H1 (cell line): Measurements from ENCODE around the gene C10orf95. TPM values are rescaled to one million over a fixed set of nuclear protein-coding genes. Genes with fewer than 3 reads are reported as not detected.
A peak's percentile ranks its signal among the peaks of the same experiment; 100 is the strongest.

ENCODE experiments used
- CTCF ChIA-PET: fragments of 300-600 bp; sonication (Branson Sonifier 250); formaldehyde crosslinking; loops from one replicate; lab custom pipeline; 2021; ENCODE audit not compliant: partially characterized antibody; lab: Charles Lee
- POLR2A ChIA-PET: fragments of 300-600 bp; sonication (Branson Sonifier 250); formaldehyde crosslinking; loops from one replicate; lab custom pipeline; 2021; ENCODE audit warnings: inconsistent platforms; ENCODE audit not compliant: partially characterized antibody; lab: Charles Lee
- DNase-seq, 2 experiments: peaks; one replicate each; pipeline versions ENCODE4 v3.0.0 to v3.0.0-alpha.2; 2010 to 2022; ENCODE audit warnings: low spot score in 2 of 2, low read depth in 1 of 2, mixed read lengths in 1 of 2
- FAIRE-seq: peaks from 2 replicates; lab custom pipeline; 2011; peaks lifted over from hg19 to GRCh38; lab: Jason Lieb, UNC
- H2AFZ ChIP-seq: 2 replicates; pipeline ENCODE4 v1.8.1; 2012; ENCODE audit warnings: low read length, inconsistent platforms
- H2AK5ac ChIP-seq: 2 replicates; pipeline ENCODE4 v1.6.1; 2013; ENCODE audit warnings: low read depth, low read length
- H2BK120ac ChIP-seq: replicated peaks from 2 replicates; pipeline ENCODE3; 2013; ENCODE audit warnings: low read depth, low read length, inconsistent platforms
- H2BK12ac ChIP-seq: 2 replicates; pipeline ENCODE4 v1.6.1; 2013; ENCODE audit warnings: low read depth, low read length
- H2BK15ac ChIP-seq: 2 replicates; pipeline ENCODE4 v1.6.1; 2013; ENCODE audit warnings: low read length
- H2BK20ac ChIP-seq: 2 replicates; pipeline ENCODE4 v1.6.1; 2013; ENCODE audit warnings: low read length
- H2BK5ac ChIP-seq: 2 replicates; pipeline ENCODE4 v1.6.1; 2013; ENCODE audit warnings: low read depth, low read length
- H3K14ac ChIP-seq: 2 replicates; pipeline ENCODE4 v1.6.1; 2013; ENCODE audit warnings: inconsistent platforms; ENCODE audit not compliant: insufficient read length
- H3K18ac ChIP-seq: 2 replicates; pipeline ENCODE4 v1.6.1; 2013; ENCODE audit warnings: low read length; ENCODE audit errors: extremely low read depth
- H3K23ac ChIP-seq: 2 replicates; pipeline ENCODE4 v1.6.1; 2013; ENCODE audit warnings: inconsistent platforms; ENCODE audit not compliant: insufficient read length
- H3K23me2 ChIP-seq: 2 replicates; pipeline ENCODE4 v1.6.1; 2013; ENCODE audit warnings: low read depth, low read length
- H3K27ac ChIP-seq: 2 replicates; pipeline ENCODE4 v1.6.1; 2011; ENCODE audit warnings: low read depth, low read length, inconsistent platforms
- H3K27me3 ChIP-seq, 4 experiments: replicated peaks in 1 of 4; 1 replicate in 1 of 4; 2 replicates in 3 of 4; pipeline versions ENCODE4 v1.6.1 to v1.8.1; 2011 to 2013; ENCODE audit warnings: low read length in 3 of 4, mild to moderate bottlenecking in 3 of 4, inconsistent platforms in 2 of 4, mixed read lengths in 2 of 4, moderate library complexity in 1 of 4; ENCODE audit not compliant: control insufficient read depth in 3 of 4, insufficient read depth in 3 of 4; ENCODE audit errors: extremely low read depth in 1 of 4
- H3K36me3 ChIP-seq, 4 experiments: 2 replicates each; pipeline versions ENCODE4 v1.6.1 to v1.8.1; 2011 to 2013; ENCODE audit warnings: mild to moderate bottlenecking in 4 of 4, low read length in 3 of 4, moderate library complexity in 2 of 4, control low read depth in 1 of 4, inconsistent platforms in 1 of 4; ENCODE audit not compliant: insufficient read depth in 4 of 4, control insufficient read depth in 2 of 4
- H3K4ac ChIP-seq: replicated peaks from 2 replicates; pipeline ENCODE3; 2013; ENCODE audit warnings: low read length, low read depth, mixed read lengths, inconsistent platforms; ENCODE audit not compliant: insufficient read length
- H3K4me1 ChIP-seq, 4 experiments: replicated peaks in 1 of 4; 1 replicate in 1 of 4; 2 replicates in 3 of 4; pipeline versions ENCODE4 v1.6.1 to v1.8.1; 2011 to 2013; ENCODE audit warnings: low read length in 3 of 4, inconsistent platforms in 2 of 4, mixed read lengths in 1 of 4; ENCODE audit not compliant: insufficient read depth in 4 of 4, control insufficient read depth in 3 of 4
- H3K4me2 ChIP-seq, 2 experiments: 2 replicates each; pipeline versions ENCODE4 v1.6.1 to v1.8.1; 2011 to 2013; ENCODE audit warnings: low read depth in 2 of 2, low read length in 2 of 2, control low read depth in 1 of 2, inconsistent platforms in 1 of 2, mild to moderate bottlenecking in 1 of 2; ENCODE audit not compliant: insufficient read depth in 1 of 2
- H3K4me3 ChIP-seq, 4 experiments: fragments of 200-600, 300-600 bp in 1 of 4; sonication (generic), shearing (Covaris generic), sonication (Bioruptor Twin) in 1 of 4; 2 replicates each; pipeline versions ENCODE4 v1.5.1 to v1.8.1; 2011 to 2016; ENCODE audit warnings: low read length in 4 of 4, low read depth in 3 of 4, control low read depth in 2 of 4, inconsistent platforms in 2 of 4, mild to moderate bottlenecking in 2 of 4, mixed read lengths in 1 of 4, moderate library complexity in 1 of 4; ENCODE audit not compliant: insufficient read depth in 2 of 4; ENCODE audit errors: extremely low read depth in 1 of 4
- H3K56ac ChIP-seq: replicated peaks from 2 replicates; pipeline ENCODE3; 2013; ENCODE audit warnings: low read depth, mild to moderate bottlenecking, mixed read lengths, low read length, inconsistent platforms; ENCODE audit not compliant: insufficient read length
- H3K79me1 ChIP-seq: 2 replicates; pipeline ENCODE4 v1.6.1; 2013; ENCODE audit warnings: low read depth, low read length, control low read depth
- H3K79me2 ChIP-seq, 2 experiments: 2 replicates each; pipeline versions ENCODE4 v1.6.1 to v1.8.1; 2012 to 2013; ENCODE audit warnings: low read length in 2 of 2, mild to moderate bottlenecking in 2 of 2, inconsistent platforms in 1 of 2; ENCODE audit not compliant: insufficient read depth in 2 of 2, control insufficient read depth in 1 of 2
- H3K9ac ChIP-seq, 4 experiments: replicated peaks in 1 of 4; 1 replicate in 1 of 4; 2 replicates in 3 of 4; pipeline versions ENCODE4 v1.6.1 to v1.8.1; 2011 to 2013; ENCODE audit warnings: low read depth in 3 of 4, low read length in 3 of 4, control low read depth in 2 of 4, mild to moderate bottlenecking in 2 of 4, moderate library complexity in 2 of 4, inconsistent platforms in 1 of 4; ENCODE audit errors: extremely low read depth in 1 of 4
- H3K9me3 ChIP-seq, 2 experiments: 2 replicates each; pipeline versions ENCODE4 v1.6.1 to v1.8.1; 2012 to 2013; ENCODE audit warnings: mild to moderate bottlenecking in 2 of 2, moderate library complexity in 2 of 2, control low read depth in 1 of 2, inconsistent platforms in 1 of 2, low read depth in 1 of 2, low read length in 1 of 2, mixed read lengths in 1 of 2; ENCODE audit not compliant: insufficient read depth in 2 of 2
- H4K20me1 ChIP-seq, 2 experiments: replicated peaks in 1 of 2; 2 replicates each; pipeline versions ENCODE3 to v1.8.1; 2011 to 2013; ENCODE audit warnings: inconsistent platforms in 2 of 2, low read length in 2 of 2, mild to moderate bottlenecking in 1 of 2; ENCODE audit not compliant: insufficient read depth in 2 of 2, control insufficient read depth in 1 of 2
- H4K5ac ChIP-seq: 2 replicates; pipeline ENCODE4 v1.6.1; 2013; ENCODE audit warnings: low read length, low read depth, mixed read lengths, inconsistent platforms; ENCODE audit not compliant: insufficient read length
- H4K8ac ChIP-seq: 2 replicates; pipeline ENCODE4 v1.8.0; 2013; ENCODE audit warnings: mild to moderate bottlenecking, moderate library complexity, low read length, inconsistent platforms; ENCODE audit not compliant: insufficient read depth; ENCODE audit errors: extremely low read depth
- H4K91ac ChIP-seq: replicated peaks from 2 replicates; pipeline ENCODE3; 2013; ENCODE audit warnings: low read length, mixed read lengths, inconsistent platforms; ENCODE audit not compliant: insufficient read length
- EGR1 ChIP-seq: IDR thresholded peaks from 2 replicates; pipeline ENCODE4 v1.6.1; 2011; ENCODE audit warnings: low read depth, low read length, borderline replicate concordance
- EZH2 ChIP-seq: fragments of 200-600 bp; sonication (generic); IDR thresholded peaks from 2 replicates; pipeline ENCODE4 v1.7.1; 2012; ENCODE audit warnings: low read depth, mild to moderate bottlenecking, moderate library complexity, low read length, inconsistent platforms; ENCODE audit not compliant: severe bottlenecking
- JUN ChIP-seq: IDR thresholded peaks from 2 replicates; pipeline ENCODE4 v1.6.1; 2011; ENCODE audit warnings: low read depth, mild to moderate bottlenecking, improper control_type of control experiment, low read length
- SP2 ChIP-seq: IDR thresholded peaks from 2 replicates; pipeline ENCODE4 v1.6.1; 2012; ENCODE audit warnings: mild to moderate bottlenecking, low read length, inconsistent platforms
- WGBS, 2 experiments: shearing (Covaris generic) in 1 of 2; methylation state at CpG; one replicate each; pipeline versions ENCODE4 v1.1.6 to v1.1.7; 2013 to 2015; ENCODE audit warnings: low lambda C conversion rate in 2 of 2, mixed read lengths in 2 of 2, inconsistent platforms in 1 of 2, low coverage in 1 of 2, missing lambda C conversion rate in 1 of 2; ENCODE audit not compliant: insufficient replicate concordance in 2 of 2, insufficient coverage in 1 of 2, insufficient read length in 1 of 2; ENCODE audit errors: extremely low coverage in 1 of 2, missing lambda C conversion rate in 1 of 2; 5-methylcytosine and 5-hydroxymethylcytosine counted together
- polyA plus RNA-seq, 7 experiments: library from polyadenylated mRNA; depleted of rRNA in 3 of 7; stranded (reverse) in 5 of 7; unstranded in 2 of 7; fragments of >200 nt in 5 of 7; fragments of 200-250 nt in 2 of 7; gene quantifications; 1 replicate in 5 of 7; 2 replicates in 1 of 7; 4 replicates in 1 of 7; pipeline versions ENCODE4 v1.2.1 to v1.2.3, GENCODE V29; 2011 to 2013; ENCODE audit warnings: missing spikeins in 2 of 7, mixed read lengths in 2 of 7
- total RNA-seq: library from RNA; stranded (reverse); fragmentation: NEBNext Ultra II Directional; extraction: Animal tissue kit (Norgen Biotek cat#: 25700); gene quantifications from 2 replicates; pipeline ENCODE4 v1.2.1, GENCODE V29; 2021

C10orf95 gene
- total and polyA plus RNA-seq, 2 of the 8 experiments (the other 6 are each of a cell fraction or from before 2014, with no cell fraction given): 0.34 to 0.48 TPM

GRCh38 chr10:102420181-102420713 lies 31.1 kb downstream of the C10orf95 start:
- Histone ChIP-seq H3K79me2 (no peaks in the 10 kb centered on the region), H3K56ac (peak overlapping the region; percentile 19), H3K23ac (no peak overlapping the region), H2BK5ac (no peak overlapping the region; the same call in 1 of the 2 replicates), H4K8ac (no peak overlapping the region), H3K4me3 (peak overlapping the region; percentile 74 to 92 (median 80)), H2BK15ac (no peak overlapping the region), H3K9ac (no peak overlapping the region; a peak in 1 of 7 replicates), H3K18ac (no peak overlapping the region), H2BK120ac (no peak overlapping the region), H2AK5ac (no peak overlapping the region), H3K27me3 (no peaks in the 10 kb centered on the region), H3K23me2 (peaks cover 32% of the 10 kb centered on the region), H2BK20ac (no peak overlapping the region), H3K9me3 (no peaks in the 10 kb centered on the region), H3K14ac (no peak overlapping the region), H3K27ac (no peak overlapping the region), H3K4me2 (peak overlapping the region; percentile 88 to 100), H4K5ac (no peak overlapping the region), H4K91ac (peak overlapping the region; percentile 5), H2BK12ac (no peak overlapping the region), H3K79me1 (no peaks in the 10 kb centered on the region), H3K4me1 (peaks cover 0 to 25% (median 10%) of the 10 kb centered on the region in 4 experiments; a peak in 5 of 7 replicates), H3K4ac (peak overlapping the region; percentile 50), H3K36me3 (0 out of 8 replicates have a peak, but pooled peaks cover 0 to 3% (median 0%) of the 10 kb centered on the region in 4 experiments)
- DNase-seq (no peak), FAIRE-seq (no peak)
- WGBS, 2 experiments: 1% methylated on average over 21 of the region's 21 CpGs; no CpG with 5 or more reads in 1 of the 2 experiments
- POLR2A ChIA-PET: interaction anchor here (0.6 to 7.9 kb wide), 14 partner anchors 9 to 269 kb away, joined by 3 to 56 read pairs (median 14); partner anchors contain the start of genes C10orf95, CUEDC2 and NFKB2
- TF ChIP-seq EZH2 (peak; percentile 29), EGR1 (no peak), JUN (no peak), SP2 (no peak)
- TF ChIP-seq, all 59 proteins: peak for 1
- CTCF ChIA-PET: interaction anchor here (0.6 to 9.5 kb wide), 19 partner anchors 10 to 1676 kb away, joined by 3 to 78 read pairs (median 7); partner anchors contain the start of genes C10orf95 and CUEDC2
- Histone ChIP-seq H4K20me1 (peaks cover 5 to 9% of the 10 kb centered on the region in 2 experiments), H2AFZ (peak overlapping the region; percentile 77; the same call in 1 of the 2 replicates)
